Endothelial cell of umbilical vein (primary cell): ENCODE measurements around the gene AKT1. TPM values are rescaled to one million over a fixed set of nuclear protein-coding genes. Genes with fewer than 3 reads are reported as not detected.

Experiments
- BruUV-seq: library from RNA; stranded (reverse); fragments of 400-500 nt; replicated peaks from 2 replicates; lab custom pipeline; 2021; lab: Mats Ljungman, UMichigan
- CTCF ChIA-PET: fragments of 300-600, 350-600 bp; sonication (Branson Sonifier 250); formaldehyde crosslinking; loops from one replicate; lab custom pipeline; 2021; ENCODE audit warnings: antibody characterized with exemption, inconsistent platforms; lab: Charles Lee
- POLR2A ChIA-PET: fragments of 300-600, 350-600 bp; sonication (Branson Sonifier 250); formaldehyde crosslinking; loops from one replicate; lab custom pipeline; 2021; ENCODE audit warnings: antibody characterized with exemption, inconsistent platforms; lab: Charles Lee
- DNase-seq: peaks from one replicate; pipeline ENCODE4 v3.0.0-alpha.2; 2011; ENCODE audit warnings: low read depth, low spot score
- FAIRE-seq: peaks from 2 replicates; lab custom pipeline; 2011; peaks lifted over from hg19 to GRCh38; lab: Jason Lieb, UNC
- H2AFZ ChIP-seq: 2 replicates; pipeline ENCODE4 v1.6.0; 2012; ENCODE audit warnings: low read depth, low read length, control low read depth, inconsistent platforms
- H3K27ac ChIP-seq: 2 replicates; pipeline ENCODE4 v1.5.1; 2011; ENCODE audit warnings: low read depth, mild to moderate bottlenecking, control low read depth, low read length, moderate library complexity; ENCODE audit not compliant: insufficient read depth
- H3K27me3 ChIP-seq, 2 experiments: 2 replicates each; pipeline versions ENCODE4 v1.6.0 to v1.6.1; 2011; ENCODE audit warnings: low read length in 2 of 2, mixed read lengths in 1 of 2; ENCODE audit not compliant: control insufficient read depth in 2 of 2, insufficient read depth in 2 of 2
- H3K36me3 ChIP-seq, 2 experiments: 2 replicates in 1 of 2; 3 replicates in 1 of 2; pipeline ENCODE4 v1.5.1; 2011; ENCODE audit warnings: low read length in 2 of 2, mild to moderate bottlenecking in 1 of 2, moderate library complexity in 1 of 2; ENCODE audit not compliant: control insufficient read depth in 2 of 2, insufficient read depth in 2 of 2; ENCODE audit errors: extremely low read depth in 1 of 2
- H3K4me1 ChIP-seq: 3 replicates; pipeline ENCODE4 v1.5.1; 2011; ENCODE audit warnings: mild to moderate bottlenecking, low read length; ENCODE audit not compliant: control insufficient read depth, insufficient read depth; ENCODE audit errors: extremely low read depth
- H3K4me2 ChIP-seq: 2 replicates; pipeline ENCODE4 v1.6.1; 2011; ENCODE audit warnings: low read length, control low read depth, mixed read lengths; ENCODE audit not compliant: insufficient read depth
- H3K4me3 ChIP-seq, 3 experiments: fragments of 200-600 bp in 1 of 3; sonication (generic), shearing (Covaris generic) in 1 of 3; replicated peaks in 1 of 3; 2 replicates each; pipeline ENCODE4 v1.5.1; 2011 to 2016; ENCODE audit warnings: control low read depth in 3 of 3, low read length in 3 of 3, mild to moderate bottlenecking in 2 of 3, inconsistent platforms in 1 of 3, low read depth in 1 of 3, moderate library complexity in 1 of 3; ENCODE audit not compliant: insufficient read depth in 1 of 3
- H3K79me2 ChIP-seq: 2 replicates; pipeline ENCODE4 v1.6.0; 2012; ENCODE audit warnings: low read length, inconsistent platforms; ENCODE audit not compliant: control insufficient read depth, insufficient read depth
- H3K9ac ChIP-seq: replicated peaks from 2 replicates; pipeline ENCODE3; 2011; ENCODE audit warnings: low read length, control low read depth; ENCODE audit not compliant: insufficient read depth; ENCODE audit errors: extremely low read depth
- H3K9me1 ChIP-seq: replicated peaks from 3 replicates; pipeline ENCODE4 v1.6.0; 2011; ENCODE audit warnings: mild to moderate bottlenecking, low read length; ENCODE audit not compliant: control insufficient read depth, insufficient read depth; ENCODE audit errors: extremely low read depth
- H3K9me3 ChIP-seq: replicated peaks from 2 replicates; pipeline ENCODE4 v1.5.1; 2012; ENCODE audit warnings: low read length, inconsistent platforms; ENCODE audit not compliant: control insufficient read depth, insufficient read depth
- H4K20me1 ChIP-seq: replicated peaks from 2 replicates; pipeline ENCODE3; 2011; ENCODE audit warnings: mild to moderate bottlenecking, low read length; ENCODE audit not compliant: control insufficient read depth, insufficient read depth; ENCODE audit errors: extremely low read depth
- CTCF ChIP-seq, 2 donors: IDR thresholded peaks; 1 replicate in 1 of 2; 2 replicates in 1 of 2; pipeline ENCODE4 v1.5.1; 2011; ENCODE audit warnings: low read length in 2 of 2, mild to moderate bottlenecking in 2 of 2, moderate library complexity in 2 of 2, control low read depth in 1 of 2, inconsistent platforms in 1 of 2, low read depth in 1 of 2; ENCODE audit not compliant: insufficient read depth in 1 of 2; ENCODE audit errors: extremely low read depth in 1 of 2
- EZH2 ChIP-seq: IDR thresholded peaks from 2 replicates; pipeline ENCODE4 v1.6.1; 2012; ENCODE audit warnings: borderline replicate concordance, low read depth, mild to moderate bottlenecking, moderate library complexity, low read length, inconsistent platforms; ENCODE audit not compliant: severe bottlenecking
- FOS ChIP-seq: IDR thresholded peaks from 2 replicates; pipeline ENCODE4 v1.6.1; 2011; ENCODE audit warnings: mild to moderate bottlenecking, low read length, moderate library complexity, borderline replicate concordance; ENCODE audit not compliant: insufficient read depth
- GATA2 ChIP-seq: IDR thresholded peaks from 2 replicates; pipeline ENCODE4 v1.7.0; 2011; ENCODE audit warnings: low read depth, mild to moderate bottlenecking, moderate library complexity, mixed read lengths, low read length; ENCODE audit not compliant: insufficient read length, insufficient read depth
- JUN ChIP-seq: IDR thresholded peaks from 2 replicates; pipeline ENCODE4 v1.6.1; 2011; ENCODE audit warnings: borderline replicate concordance, low read depth; ENCODE audit not compliant: insufficient read length, insufficient read depth
- MAX ChIP-seq: IDR thresholded peaks from 2 replicates; pipeline ENCODE4 v1.6.1; 2011; ENCODE audit not compliant: insufficient read depth, insufficient read length
- MYC ChIP-seq: IDR thresholded peaks from one replicate; pipeline ENCODE4 v1.6.1; 2011; ENCODE audit warnings: mild to moderate bottlenecking, low read depth, low read length
- POLR2A ChIP-seq: IDR thresholded peaks from 2 replicates; pipeline ENCODE4 v1.6.1; 2012; ENCODE audit warnings: low read depth, mild to moderate bottlenecking, control low read depth, low read length
- POLR2AphosphoS5 ChIP-seq: IDR thresholded peaks from 2 replicates; pipeline ENCODE4 v1.6.1; 2012; ENCODE audit warnings: low read depth, mild to moderate bottlenecking, control low read depth, low read length, moderate library complexity; ENCODE audit not compliant: insufficient read depth
- dilution Hi-C: fragments of 300-500 bp; cut with MboI; formaldehyde crosslinking; loops from one replicate; pipeline ENCODE4 v1.15.0; 2019; ENCODE audit warnings: low sequenced_read_pairs; ENCODE audit not compliant: extremely low pct_ligation_motif_present
- intact Hi-C: fragments of 100-400 bp; cut with micrococcal nuclease; formaldehyde crosslinking; loops from one replicate; pipeline ENCODE4 v1.10.0; 2022
- polyA plus RNA-seq, 4 experiments: library from polyadenylated mRNA; depleted of rRNA in 3 of 4; stranded (reverse) in 3 of 4; unstranded in 1 of 4; fragments of >200 nt; gene quantifications; 2 replicates each; pipeline versions ENCODE4 v1.2.1 to v1.2.3, GENCODE V29; 2011 to 2012; ENCODE audit warnings: missing spikeins in 1 of 4
- total RNA-seq: library from RNA; stranded (reverse); gene quantifications from 2 replicates; pipeline ENCODE4 v1.2.3, GENCODE V29; 2021

The AKT1 gene
- total and polyA plus RNA-seq, 2 donors (not counting 3 experiments of a cell fraction or from before 2014, with no cell fraction given): 177 to 191 TPM

DNA sequence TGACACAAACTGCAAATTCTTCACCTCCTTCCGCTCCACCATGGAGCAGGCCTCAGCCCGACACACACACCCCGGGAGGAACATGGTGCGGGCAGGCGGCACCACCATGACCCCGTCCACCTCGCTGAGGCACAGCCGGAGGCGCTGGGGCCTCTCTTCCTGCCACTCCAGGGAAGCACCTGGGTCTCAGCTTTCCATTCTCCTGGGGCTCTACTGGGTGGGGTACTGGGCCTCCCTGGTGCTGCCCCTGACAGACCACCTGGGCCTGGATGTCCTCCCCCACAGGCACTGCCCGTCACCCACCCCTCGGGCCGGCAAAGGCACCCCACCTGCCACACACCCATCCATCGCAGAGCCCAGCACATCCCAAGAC lies 9.9 kb downstream of the AKT1 start:
- H3K79me2 ChIP-seq: peaks cover 34% of the 10 kb centered on the region
- no peak overlapping the region for H3K9ac ChIP-seq
- H3K27me3 ChIP-seq: no peaks in the 10 kb centered on the region
- H3K4me2 ChIP-seq: no peak overlapping the region
- no TSS peak for BruUV-seq
- TF ChIP-seq JUN: no peak
- dilution Hi-C loops: no loop called here
- H3K4me1 ChIP-seq: no peaks in the 10 kb centered on the region
- no peaks in the 10 kb centered on the region for H3K9me1 ChIP-seq
- DNase-seq (no peak), FAIRE-seq (no peak)
- POLR2A ChIA-PET: no interaction called here
- H3K27ac ChIP-seq: no peak overlapping the region
- no peak overlapping the region for H3K4me3 ChIP-seq
- intact Hi-C loops: no loop called here
- H3K9me3 ChIP-seq: no peaks in the 10 kb centered on the region
- no peaks in the 10 kb centered on the region for H4K20me1 ChIP-seq
- H3K36me3 ChIP-seq: peaks cover 0 to 16% of the 10 kb centered on the region in 2 experiments
- CTCF ChIA-PET: no interaction called here
- H2AFZ ChIP-seq: no peak overlapping the region

- Histone ChIP-seq H3K9ac (no peak overlapping the region), H3K36me3 (peaks cover 2 to 17% of the 10 kb centered on the region in 2 experiments), H2AFZ (no peak overlapping the region), H4K20me1 (no peaks in the 10 kb centered on the region), H3K4me1 (no peaks in the 10 kb centered on the region), H3K27ac (no peak overlapping the region), H3K27me3 (no peaks in the 10 kb centered on the region), H3K4me2 (no peak overlapping the region), H3K9me1 (no peaks in the 10 kb centered on the region), H3K9me3 (no peaks in the 10 kb centered on the region), H3K4me3 (no peak overlapping the region), H3K79me2 (peaks cover 29% of the 10 kb centered on the region)
- no TSS peak for BruUV-seq
- ChIA-PET POLR2A (no interaction called here), CTCF (no interaction called here)
- FAIRE-seq (no peak), DNase-seq (no peak)
- TF ChIP-seq JUN (no peak), GATA2 (no peak), POLR2A (no peak), CTCF (IDR thresholded peaks at IDR 0.05; ENCODE audit: extremely low read depth in 1 of 2, insufficient read depth in 1 of 2, low read depth in 1 of 2, low read length in 2 of 2) (no peak), FOS (no peak), MYC (no peak), POLR2AphosphoS5 (no peak), MAX (no peak), EZH2 (no peak)
- dilution Hi-C loops: no loop called here
- intact Hi-C loops: no loop called here
Observed at GRCh38 chr14:104784846-104785707, 10.5 kb downstream of the AKT1 start.
